Subcutaneous adipose tissue (tissue), 4 donors: ENCODE data around the gene SLC35F4. TPM values are rescaled to one million over a fixed set of nuclear protein-coding genes. Genes with fewer than 3 reads are reported as not detected.

ENCODE experiments used
- CTCF ChIP-seq: fragments of 450-650 bp; IDR thresholded peaks from one replicate; pipeline ENCODE4 v1.5.1; 2016; ENCODE audit warnings: low read depth, mild to moderate bottlenecking, control low read depth, antibody characterized with exemption, moderate library complexity
- total RNA-seq, 4 donors: library from RNA; depleted of rRNA; stranded (reverse); fragments of >200 nt; gene quantifications; one replicate each; pipeline ENCODE4 v1.1.0, GENCODE V29; 2016

Gene SLC35F4
- total RNA-seq, 4 donors from 2014 or later, result not detected

GRCh38 chr14:57739516-57739915, 126.4 kb downstream of the SLC35F4 start:
- no peak for TF ChIP-seq CTCF

GRCh38 chr14:57737598-57737997, 128.3 kb downstream of the SLC35F4 start:
- TF ChIP-seq CTCF, result no peak

GRCh38 chr14:57736391-57736790, 129.5 kb downstream of the SLC35F4 start:
- no peak for TF ChIP-seq CTCF

- TF ChIP-seq CTCF, result no peak
Observed at GRCh38 chr14:57735276-57735675, 130.6 kb downstream of the SLC35F4 start.

GRCh38 chr14:57732463-57733285, 133.2 kb downstream of the SLC35F4 start:
- no peak for TF ChIP-seq CTCF

- TF ChIP-seq CTCF, result no peak
Observed at GRCh38 chr14:57729208-57730187, 136.4 kb downstream of the SLC35F4 start.

- no peak for TF ChIP-seq CTCF
Observed at GRCh38 chr14:57725399-57726077, 140.4 kb downstream of the SLC35F4 start.
